ENCODE results near the gene ARL3.

GRCh38 chr10:102720775-102721301 lies 6.6 kb upstream of the ARL3 start:
- TF ChIP-seq CTCF (IDR thresholded peaks at IDR 0.05; ENCODE audit: low read depth, low read length) (no peak), POLR2A (IDR thresholded peaks at IDR 0.05; ENCODE audit: extremely low read depth, insufficient read length) (no peak), MAX (IDR thresholded peaks at IDR 0.05; ENCODE audit: low read depth, low read length) (no peak)

Data from NB4 (cell line).